Measurements from ENCODE around the gene SND1.
A peak's percentile ranks its signal among the peaks of the same experiment; 100 is the strongest.

The SND1 gene

DNA sequence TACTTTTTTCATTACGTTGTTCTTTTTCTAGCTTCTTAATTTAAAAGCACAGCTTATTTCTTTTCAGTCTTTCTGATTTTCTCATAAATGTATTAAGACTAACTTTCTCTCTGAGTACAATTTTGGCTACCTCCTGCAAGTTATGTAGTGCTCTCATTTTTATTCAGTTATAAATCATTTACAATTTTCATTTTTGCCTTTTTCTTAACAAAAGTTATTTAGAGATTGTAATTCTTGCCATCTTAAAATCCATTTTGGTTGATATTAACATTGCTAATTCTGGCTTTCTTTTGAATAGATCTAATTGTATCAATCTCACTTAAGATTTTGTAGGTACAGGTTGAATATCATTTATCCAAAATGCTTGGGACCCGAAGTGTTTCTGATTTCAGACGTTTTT lies 476.4 kb downstream of the SND1 start:
- DNase-seq: no peak

DNA sequence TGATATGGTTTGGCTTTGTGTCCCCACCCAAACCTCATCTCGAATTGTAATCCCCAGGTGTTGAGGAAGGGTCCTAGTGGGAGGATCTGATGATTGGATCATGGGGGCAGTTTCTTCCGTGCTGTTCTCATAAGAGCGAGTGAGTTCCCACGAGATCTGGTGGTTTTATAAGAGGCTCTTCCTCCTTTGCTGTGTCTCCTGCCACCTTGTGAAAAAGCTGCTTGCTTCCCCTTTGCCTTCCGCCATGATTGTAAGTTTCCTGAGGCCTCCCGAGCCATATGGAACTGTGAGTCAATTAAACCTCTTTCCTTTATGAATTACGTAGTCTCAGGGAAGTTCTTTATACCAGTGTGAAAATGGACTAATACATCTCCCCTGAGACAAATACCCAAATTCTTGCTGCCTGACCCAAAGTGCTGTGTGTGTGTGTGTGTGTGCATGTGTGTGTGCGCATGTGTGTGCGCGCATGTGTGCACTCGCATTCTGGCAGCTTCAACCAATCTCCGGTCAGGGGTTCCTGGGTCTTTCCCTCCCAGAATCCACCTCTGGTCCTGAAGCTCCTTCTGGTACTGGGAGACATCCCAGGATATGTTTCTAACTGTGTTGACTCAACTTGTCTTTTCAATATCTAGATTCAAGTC lies 477.4 kb downstream of the SND1 start:
- DNase-seq: no peak

DNA sequence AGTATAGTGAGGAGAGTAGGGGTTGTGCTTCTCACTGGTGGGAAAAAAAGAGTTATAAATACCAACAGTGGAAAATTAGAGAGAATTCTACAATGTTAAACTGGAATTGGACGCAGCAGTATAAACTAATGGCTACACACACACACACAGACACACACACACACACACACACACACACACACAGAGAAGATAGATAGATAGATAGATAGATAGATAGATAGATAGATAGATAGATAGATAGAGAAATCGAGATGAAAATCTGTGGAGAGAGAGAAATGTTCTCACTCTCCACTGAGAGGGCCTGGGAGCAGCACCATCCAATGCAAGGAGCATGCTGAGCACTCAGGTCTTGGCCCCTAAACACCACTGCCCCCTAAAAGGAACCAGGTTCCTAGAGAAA lies 479.1 kb downstream of the SND1 start:
- DNase-seq: no peak

DNA sequence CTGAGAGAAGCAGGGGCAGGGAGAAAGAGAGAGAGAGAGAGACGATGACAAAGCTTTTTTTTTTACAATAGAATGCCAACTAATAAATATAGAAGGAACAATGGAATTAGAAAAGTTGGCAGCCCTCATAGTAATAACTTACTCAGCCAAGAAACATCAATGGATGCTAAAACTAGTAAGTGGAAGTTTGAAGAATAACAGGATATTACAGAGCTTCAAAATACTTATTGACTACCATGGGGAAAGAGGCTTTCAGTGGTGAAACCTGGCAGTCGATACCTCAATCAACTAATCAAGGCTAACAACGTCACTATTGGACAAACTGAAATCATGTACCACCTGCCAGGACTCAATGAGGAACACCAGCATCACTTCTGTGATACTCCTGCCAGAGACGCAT lies 479.7 kb downstream of the SND1 start:
- no peak for DNase-seq

DNA sequence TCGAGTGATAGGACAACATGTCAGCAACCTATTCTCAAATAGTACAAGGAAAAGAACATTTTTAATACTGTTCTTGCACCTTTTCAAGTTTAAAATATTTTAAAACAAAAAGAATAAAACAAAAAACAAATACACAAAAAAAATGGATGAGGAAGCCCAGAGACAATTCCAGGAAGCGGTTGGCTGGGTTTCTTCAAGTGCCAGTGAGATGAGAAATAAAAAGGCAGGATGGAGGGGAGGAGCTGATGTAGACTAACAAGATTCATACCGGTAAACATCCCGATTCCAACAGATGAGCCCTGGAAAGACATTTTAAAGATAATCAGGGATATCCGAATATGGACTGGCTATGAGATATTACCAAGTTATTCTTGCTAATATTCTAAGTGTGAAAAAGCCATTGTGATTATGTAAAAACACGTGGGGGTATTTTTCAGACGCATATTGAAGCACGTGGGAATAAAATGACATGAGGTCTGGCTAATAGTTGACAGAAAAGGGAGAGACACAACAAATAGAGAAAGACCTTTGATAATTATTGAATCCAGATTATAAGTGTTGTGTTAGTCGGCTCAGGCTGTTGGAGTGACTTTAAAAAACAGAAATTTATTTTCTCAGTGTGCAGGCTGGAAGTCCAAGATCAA lies 480.6 kb downstream of the SND1 start:
- no peak for DNase-seq

DNA sequence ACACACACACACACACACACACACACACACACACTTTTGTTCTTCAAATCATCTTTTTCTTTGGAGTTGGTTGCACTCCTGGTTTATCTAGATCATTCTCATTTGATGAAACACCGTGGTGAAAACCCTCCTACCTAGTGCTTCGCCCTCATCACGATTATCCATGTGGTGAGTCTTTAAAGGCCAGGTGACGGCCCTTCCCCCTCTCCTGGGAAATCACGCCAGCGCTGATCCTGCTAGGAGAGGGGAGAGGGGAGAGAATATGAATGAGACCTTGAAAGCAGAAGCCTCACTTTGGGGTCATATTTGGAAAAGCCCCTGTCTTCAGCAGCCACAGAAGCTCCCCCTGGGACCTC lies 483.1 kb downstream of the SND1 start:
- DNase-seq: no peak

DNA sequence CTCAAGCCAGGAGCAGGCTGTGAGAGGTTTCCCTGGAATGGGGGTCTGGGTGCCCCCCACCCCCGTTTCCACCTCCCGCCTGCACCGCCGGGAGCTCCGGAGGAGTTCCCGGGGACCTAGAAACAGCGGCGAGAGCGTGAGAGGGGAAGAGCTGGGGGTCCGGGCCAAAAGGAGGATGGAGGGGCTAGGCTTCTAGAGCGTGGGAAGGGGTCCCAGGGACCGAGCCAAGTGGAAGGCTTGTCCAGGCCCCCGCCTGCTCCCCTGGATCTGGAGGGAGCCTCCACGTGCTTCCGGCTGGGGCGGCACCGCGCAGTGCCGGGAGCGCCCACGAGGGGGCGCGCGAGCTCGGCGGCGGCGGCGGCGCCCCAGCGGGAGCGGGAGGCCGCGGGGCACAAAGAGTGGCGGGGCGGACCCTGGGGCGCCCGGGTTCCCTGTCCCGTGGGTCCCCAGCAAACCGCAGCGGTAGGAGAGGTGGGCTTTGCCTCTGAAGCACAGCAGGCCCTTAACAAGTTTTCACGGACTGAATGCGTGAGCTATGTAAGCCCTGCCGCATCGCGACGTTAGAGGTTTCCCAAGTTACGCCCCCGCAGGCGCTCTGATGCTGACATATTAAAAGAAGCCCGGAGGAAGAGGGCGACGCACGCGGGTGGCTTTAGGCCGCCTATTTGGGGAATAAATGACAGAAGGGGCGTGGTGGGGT lies 483.7 kb downstream of the SND1 start:
- DNase-seq: peak; percentile 73

DNA sequence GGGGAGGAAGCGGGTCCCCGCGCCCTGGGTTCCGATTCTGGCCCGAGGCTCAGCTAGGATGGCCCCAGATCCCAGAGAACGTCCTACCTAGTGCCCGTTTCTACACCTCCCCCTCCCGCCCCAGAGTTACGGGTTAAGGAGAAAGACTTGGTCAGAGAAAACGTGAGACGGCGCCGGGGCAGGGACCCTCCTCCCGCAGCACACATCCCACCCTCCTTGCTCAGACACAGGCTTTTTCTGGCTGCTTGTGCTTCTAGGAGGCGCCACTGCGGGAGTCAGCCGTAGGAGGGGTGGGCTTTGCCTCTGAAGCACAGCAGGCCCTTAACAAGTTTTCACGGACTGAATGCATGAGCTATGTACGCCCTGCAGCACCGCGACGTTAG lies 484.2 kb downstream of the SND1 start:
- DNase-seq: no peak

DNA sequence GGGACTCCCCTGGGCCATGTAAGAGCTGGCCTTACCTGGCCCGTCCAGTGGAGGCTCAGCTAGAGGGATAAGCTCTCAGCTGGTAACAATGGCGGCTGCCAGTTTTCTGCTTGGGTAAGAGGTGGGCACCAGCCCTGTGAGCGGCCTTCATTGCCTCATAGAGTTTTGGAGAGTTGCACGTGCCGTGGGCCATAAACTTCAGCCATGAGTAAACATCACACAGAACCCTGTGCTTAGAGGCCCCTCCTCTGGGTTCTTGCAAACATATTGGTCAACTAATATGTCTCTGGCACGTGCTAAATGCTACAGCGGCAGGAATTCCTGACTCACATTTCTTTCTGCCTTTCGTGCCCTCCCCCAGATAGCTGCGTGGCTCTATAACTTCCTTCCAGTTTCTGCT lies 485.2 kb downstream of the SND1 start:
- no peak for DNase-seq

DNA sequence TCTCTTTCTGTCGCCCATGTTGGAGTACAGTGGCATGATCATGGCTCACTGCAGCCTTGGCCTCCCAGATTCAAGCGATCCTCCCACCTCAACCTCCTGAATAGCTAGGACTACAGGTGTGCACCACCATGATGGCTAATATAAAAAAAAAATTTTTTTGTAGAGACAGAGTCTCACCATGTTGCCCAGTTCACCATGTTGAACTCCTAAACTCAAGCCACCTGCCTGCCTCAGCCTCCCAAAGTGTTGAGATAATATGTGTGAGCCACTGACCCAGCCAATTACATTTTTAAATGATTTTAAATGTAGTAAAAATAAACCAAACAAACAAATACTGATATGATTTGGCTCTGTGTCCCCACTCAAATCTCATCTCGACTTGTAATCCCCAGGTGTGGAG lies 487.4 kb downstream of the SND1 start:
- DNase-seq: no peak

DNA sequence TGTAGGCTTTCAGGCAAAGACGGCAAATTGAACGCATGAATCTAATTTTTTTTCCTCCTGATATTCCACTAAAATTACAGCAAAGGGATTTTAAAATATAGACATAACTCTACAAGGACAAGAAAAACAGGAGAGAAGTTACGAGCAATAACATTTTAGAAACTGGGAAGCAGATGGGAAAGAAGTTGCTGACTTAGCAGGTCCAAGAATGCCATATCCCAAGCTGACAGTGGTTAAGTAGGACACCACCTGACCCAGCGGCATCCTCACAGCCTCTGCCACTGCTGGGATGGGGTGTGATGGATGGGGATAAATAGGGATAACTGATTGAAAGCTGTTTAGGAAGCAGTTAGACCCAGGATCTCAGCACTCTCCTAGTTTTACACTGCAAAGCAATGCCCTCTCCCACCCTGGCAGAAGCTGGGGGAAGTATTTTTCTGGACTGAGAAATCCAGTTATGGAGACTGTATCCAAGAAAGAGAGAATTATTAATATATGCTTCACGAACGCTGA lies 489.7 kb downstream of the SND1 start:
- no peak for DNase-seq

Measured in activated CD4-positive, alpha-beta T cell treated with anti-CD3 and anti-CD28 coated beads for 48 hours (primary cell).